LHCN-M2 (cell line): ENCODE data around the gene KCNMA1. TPM values are rescaled to one million over a fixed set of nuclear protein-coding genes. Genes with fewer than 3 reads are reported as not detected.

Source experiments
- DNase-seq: peaks from one replicate; pipeline ENCODE4 v3.0.0-alpha.2; 2012; ENCODE audit warnings: low read depth
- total RNA-seq: library from RNA; depleted of rRNA; stranded (reverse); fragments of >200 nt; gene quantifications from 2 replicates; pipeline ENCODE4 v1.2.3, GENCODE V29; 2014

The KCNMA1 gene
- total RNA-seq, 1 experiment from 2014 or later = 28.6 TPM

DNA sequence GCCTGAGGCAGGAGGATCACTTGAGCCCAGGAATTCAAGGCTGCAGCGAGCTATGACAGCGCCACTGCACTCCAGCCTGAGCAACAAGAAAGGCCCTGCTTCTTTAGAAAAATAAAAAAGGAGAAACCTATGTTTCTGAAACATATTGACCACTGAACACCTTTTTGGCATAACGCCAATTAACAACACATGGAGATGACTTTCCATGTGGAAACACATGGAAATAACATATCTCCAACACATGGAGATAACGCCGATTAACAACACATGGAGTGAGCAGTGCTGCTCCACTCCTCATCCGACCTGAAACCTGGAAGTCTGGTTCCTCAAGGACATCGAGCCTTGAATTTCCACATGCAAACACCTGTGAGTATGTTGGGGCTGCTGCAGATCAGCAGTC, 126.9 kb downstream of the KCNMA1 start:
- DNase-seq = no peak

DNA sequence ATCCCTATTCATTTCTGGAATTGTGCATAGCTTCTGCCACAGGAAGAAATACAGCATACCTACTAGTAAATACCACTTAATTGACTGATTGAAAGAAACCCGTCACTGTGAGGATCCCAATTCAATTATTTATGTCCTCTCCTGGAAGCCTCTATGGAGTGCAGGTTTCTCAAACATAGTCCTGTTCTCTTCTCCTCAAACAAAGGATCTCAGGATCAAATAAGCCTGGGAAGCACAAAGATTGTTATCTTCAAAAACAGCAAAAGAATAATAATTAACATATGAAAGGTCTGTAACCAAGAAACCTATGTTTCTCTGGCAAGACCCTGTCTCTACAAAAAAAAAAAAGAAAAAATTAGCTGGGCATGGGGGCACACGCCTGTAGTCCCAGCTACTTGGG, 127.3 kb downstream of the KCNMA1 start:
- DNase-seq = no peak

DNA sequence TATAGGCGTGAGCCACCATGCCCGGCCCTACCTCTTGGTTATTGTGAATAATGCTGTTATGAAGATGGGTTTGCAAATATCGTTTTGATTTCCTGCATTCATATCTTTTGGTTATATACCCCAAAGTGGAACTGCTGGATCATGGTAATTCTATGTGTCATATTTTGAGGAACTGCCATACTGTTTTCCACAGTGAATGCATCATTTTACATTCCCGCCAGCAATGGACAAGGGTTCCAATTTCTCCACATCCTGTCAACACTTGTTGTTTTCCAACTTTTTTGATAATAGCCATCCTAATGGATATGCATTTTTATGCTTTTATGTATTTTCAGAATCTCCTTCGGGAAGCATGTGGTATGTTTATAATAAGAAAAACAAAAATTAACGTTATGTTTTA, 128.2 kb downstream of the KCNMA1 start:
- no peak for DNase-seq

DNA sequence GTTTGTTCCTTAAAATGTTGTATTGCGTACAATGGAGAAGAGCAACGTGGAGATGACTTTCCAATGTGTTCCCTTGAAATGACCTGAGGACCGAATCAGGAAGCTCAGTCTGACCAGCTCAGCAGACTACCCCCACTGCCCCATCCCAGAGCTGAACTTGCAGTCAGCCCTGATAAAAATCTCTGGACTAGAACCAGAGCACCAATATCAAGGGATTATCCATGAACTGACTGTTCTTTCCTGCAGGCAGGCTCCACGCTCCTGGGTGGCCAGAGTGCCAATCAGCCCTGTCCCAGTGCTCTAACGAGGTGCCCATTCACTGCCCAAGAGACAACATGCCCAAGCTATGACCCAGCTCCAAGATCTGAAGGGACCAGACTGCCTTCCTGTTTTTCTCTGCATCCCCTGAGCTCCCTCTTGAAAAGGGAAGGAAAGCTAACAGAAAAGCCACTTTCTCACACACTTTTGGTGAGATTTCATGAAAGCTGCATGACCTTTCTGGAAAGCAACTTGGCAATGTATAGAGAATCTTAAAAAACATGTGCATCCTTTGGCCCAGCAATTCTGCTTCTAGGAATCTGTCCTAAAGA, 130.2 kb downstream of the KCNMA1 start:
- DNase-seq = no peak

DNA sequence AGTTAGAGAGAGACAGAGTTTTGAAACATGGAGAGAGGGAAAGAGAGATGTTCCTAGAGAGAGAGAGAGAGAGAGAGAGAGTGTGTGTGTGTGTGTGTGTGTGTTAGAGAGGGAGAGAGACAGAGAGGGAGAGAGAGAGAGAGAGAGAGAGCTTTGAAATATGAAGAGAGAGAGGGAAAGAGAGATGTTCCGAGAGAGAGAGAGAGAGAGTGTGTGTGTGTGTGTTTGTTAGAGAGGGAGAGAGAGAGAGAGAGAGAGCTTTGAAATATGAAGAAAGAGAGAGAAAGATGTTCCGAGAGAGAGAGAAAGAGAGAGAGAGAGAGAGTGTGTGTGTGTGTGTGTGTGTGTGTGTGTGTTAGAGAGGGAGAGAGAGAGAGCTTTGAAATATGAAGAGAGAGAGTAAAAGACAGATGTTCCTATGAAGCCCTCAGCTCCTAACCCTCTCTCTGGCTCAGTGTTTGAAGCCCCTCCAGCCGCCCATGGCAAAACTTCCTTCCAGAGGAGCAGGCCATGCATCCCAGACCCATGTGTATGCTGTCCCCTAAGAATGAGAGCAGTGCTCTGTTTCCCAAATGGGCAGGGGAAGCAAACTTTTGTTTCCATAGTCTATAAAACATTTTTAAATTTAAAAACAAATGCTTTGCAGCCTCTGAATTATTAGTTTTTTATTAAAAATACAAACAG, 130.9 kb downstream of the KCNMA1 start:
- peak; percentile 63 for DNase-seq

DNA sequence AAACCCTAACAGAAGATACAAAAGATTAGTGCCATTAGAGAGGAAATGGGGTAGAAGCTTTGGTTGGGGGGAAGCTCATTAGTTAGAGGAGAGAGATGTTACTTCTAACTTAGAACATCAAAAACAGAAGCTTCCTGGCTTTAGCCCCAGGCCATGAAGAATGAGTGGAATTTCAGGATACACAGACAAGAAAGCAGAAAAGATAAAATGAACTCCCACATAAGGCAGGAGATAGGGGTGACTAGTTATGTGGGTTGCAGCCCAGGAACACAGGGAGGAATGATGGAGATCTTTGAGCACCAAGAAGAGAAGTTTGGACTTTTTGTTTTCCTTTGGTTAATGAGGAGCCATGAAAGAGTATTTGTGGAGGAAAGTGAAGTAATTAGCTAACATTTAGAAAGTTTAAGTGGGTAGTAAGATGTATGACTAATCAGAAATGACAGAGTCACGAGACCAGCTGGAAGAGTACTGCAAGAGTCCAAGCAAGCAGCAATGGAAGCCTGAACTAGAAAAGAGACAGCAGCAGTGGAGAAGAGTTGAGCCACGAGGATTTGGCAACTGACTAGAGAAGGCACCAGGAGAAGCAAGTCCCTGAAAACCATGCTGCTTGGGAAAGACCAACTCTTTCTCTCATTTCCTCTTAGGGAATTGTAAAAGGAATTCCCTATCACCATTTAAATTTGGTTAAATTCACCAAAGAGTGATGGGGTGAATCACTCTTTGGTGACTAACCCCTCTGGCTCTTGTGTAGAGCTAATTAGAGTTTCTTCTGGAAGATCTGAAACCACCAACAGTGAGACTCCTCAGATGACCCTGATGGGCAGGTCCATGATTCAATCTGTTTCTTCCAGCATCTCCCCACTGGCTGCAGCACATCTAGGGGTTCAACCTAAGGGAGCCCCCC, 131.9 kb downstream of the KCNMA1 start:
- peak; percentile 95 for DNase-seq

DNA sequence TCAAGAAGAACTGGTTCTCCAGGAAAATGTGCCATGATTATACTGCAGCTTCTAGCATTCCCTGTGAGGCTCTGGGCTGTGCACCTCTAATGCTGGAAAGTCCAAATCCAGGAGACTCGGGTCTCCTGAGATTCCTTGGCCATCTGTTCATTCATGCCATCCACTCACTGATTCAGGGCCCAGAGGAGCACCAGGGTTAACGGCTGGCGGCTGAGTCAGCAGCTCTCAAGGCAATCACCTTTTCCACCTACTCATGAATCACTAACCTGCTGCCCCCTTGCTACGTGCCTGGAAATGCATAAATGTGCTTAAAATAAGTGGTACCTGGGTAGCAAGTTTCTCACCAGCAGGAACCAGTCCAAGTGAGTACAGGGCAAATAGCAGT, 132.7 kb downstream of the KCNMA1 start:
- peak; percentile 84 for DNase-seq

DNA sequence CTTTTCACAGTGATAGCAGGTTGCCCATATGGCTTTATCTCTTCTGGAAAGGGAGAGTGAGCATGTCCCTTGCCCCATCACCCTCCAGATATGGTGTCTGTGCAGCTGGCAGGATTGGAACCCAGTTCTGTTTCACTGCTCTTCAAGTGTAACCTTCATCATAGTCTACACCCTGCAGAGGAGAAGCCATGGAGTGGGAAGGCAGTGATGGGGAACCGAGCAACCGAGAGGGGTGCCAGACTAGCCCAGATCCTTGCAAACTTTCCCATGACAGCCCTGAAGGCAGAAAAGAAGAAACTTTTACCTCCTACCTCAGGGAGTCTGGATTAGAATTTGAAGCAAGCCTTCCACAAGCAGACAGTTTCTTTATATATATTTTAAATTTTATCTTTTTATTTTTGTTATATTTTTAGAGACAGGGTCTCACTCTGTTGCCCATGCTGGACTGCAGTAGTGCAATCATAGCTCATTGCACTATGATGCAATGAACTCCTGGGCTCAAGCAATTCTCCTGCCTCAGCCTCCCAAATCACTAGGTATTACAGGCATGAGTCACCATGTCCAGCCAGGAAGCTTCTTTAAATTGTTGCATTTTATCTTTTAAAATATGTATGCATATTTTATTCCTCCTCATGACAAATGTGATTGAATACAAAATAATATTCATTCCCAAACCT, 133.3 kb downstream of the KCNMA1 start:
- no peak for DNase-seq

DNA sequence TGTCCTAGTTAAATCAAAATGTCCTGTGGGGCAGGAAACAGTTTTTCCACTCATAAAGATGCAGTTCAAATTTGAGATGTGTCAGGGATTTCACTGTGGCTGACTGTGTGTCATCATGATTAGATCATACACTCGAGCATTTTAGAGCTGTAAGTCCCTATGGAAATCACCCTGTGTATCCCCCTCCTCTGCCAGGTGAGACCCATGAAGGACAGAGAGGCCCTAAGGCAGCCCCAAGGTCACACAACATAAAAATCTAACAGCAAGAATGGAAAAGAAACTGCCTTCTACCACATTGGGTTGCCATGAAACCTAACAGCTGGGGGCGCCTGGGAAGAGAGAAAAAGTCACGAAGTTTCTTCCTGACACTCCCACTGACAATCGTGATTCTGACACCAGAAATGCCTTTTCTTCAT, 135.8 kb downstream of the KCNMA1 start:
- peak; percentile 40 for DNase-seq

DNA sequence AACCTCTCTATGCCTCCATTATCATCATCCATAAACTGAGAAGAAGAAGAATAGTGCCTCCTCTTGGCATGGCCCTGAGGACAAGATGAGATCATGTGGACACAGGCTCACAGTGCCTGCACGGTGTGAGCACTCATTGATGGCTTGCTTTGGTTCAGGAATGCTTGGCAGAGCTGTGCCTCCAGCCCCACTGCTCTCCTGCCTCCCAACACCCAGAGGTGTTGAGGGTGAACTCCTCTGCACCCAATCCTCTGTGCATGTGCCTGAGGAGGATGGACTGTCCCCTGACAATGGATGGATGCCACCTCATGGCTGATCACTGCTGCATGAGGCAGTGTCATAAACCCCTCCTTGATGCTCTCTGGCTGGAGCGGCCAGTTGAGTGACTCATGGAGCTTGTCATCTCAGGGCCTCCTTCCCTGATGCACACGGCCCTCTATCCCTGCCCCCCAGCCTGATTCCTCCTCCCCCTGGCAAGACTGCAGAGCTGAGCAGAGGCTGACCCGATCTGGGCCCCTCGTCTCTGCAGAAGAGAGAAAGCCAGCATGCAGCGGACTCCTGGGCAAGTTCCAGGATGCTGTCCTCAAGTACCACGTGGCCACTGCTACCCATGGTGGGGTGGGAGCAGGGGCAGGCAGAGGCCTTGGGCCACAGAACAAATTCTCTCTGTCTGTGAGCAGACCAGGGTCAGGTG, 136.3 kb downstream of the KCNMA1 start:
- DNase-seq = peak; percentile 90

DNA sequence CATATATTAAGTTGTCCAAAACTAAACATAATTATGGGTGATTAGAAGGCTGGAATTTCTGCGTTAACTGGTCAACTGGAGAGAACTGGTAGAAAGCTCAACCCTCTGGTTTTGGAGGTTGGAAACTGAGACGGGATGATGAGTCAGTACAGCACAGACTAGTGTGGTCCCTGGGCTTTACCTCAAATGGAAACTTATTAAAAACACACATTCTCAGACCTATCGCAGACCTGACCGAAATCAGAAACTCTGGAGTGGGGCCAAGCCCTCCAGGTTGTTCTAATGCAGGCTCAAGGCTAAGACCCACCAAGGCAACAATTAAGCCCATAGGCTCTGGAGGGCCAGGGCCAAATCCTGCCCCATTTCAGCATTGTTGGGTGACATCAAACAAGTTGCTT, 136.9 kb downstream of the KCNMA1 start:
- DNase-seq = peak; percentile 38

DNA sequence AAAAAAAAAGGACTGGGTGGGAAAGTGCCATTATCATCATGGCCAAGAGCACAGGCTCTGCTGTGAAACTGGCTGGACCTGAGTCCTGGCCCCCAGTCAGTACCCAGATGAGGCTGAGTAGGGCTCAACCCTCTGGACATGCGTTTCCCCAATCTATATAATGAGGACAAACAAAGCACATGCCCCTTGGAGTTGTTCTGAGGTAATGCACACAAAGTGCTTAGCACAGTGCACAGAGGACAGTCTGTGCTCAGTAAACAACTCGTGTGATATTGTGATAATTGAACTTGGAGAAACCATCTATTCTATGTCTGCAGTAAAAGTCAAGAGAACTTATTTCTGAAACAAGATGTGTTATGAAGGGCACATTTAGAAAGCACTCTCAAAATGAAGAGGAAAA, 138.8 kb downstream of the KCNMA1 start:
- no peak for DNase-seq

DNA sequence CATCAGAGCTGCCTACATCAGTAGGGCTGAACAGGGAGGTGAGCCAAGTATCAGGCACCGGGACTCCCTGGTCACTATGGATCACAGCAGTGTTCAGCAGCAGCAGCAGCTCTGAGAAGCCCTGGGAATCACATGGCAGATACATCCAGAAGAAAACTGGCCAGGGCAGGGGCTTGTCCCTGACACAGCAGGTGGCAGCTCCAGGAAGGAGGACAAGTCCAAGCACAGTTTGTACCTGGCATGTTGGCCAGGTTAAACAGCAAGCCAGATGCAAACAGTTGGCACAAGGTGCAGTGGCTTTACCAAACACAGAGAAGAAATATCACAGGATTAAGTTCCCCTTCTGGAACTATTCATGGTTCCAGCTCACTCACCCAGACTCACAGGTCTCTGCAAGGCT, 139.4 kb downstream of the KCNMA1 start:
- DNase-seq = no peak

DNA sequence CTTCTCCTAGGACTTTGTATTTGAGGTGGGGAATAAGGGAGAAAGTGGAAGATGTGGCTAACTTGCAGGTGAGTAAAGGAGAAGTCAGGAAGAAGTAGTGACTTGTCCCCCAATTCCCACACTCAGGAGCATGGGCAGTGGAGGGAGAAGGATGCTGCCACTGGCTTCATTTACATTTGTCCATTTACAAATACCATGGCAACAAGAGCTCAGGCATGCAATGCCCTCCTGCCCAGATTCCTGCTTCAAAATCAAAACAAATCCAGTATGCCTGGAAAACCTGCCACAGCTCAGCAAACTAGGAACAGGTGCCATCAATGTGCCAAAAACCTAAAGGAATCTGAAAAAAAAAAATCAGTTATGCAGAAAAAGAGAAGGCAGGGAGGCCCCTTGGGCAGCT, 139.9 kb downstream of the KCNMA1 start:
- no peak for DNase-seq

DNA sequence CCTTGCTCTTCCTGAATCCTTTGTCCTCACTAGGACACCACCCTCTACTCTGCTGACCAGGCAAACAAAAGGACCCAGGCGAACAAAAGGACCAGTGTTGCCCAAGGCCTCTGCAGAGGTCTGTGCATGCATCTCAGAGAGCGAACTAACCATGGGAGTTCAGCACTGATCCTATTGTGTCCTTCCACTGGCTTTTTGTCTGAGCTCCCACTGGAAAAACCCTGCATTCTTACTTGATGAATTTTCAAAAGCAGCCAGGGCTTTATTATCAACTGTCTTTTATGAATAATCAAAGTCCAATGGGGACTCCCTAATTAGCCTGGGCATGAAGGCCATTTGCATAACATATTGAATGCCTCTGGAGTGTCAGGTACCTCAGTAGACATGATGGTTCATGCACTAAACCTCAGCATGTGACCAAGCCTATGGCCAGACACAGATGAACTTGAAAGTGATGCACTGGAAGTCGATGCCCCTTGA, 140.6 kb downstream of the KCNMA1 start:
- DNase-seq = no peak

DNA sequence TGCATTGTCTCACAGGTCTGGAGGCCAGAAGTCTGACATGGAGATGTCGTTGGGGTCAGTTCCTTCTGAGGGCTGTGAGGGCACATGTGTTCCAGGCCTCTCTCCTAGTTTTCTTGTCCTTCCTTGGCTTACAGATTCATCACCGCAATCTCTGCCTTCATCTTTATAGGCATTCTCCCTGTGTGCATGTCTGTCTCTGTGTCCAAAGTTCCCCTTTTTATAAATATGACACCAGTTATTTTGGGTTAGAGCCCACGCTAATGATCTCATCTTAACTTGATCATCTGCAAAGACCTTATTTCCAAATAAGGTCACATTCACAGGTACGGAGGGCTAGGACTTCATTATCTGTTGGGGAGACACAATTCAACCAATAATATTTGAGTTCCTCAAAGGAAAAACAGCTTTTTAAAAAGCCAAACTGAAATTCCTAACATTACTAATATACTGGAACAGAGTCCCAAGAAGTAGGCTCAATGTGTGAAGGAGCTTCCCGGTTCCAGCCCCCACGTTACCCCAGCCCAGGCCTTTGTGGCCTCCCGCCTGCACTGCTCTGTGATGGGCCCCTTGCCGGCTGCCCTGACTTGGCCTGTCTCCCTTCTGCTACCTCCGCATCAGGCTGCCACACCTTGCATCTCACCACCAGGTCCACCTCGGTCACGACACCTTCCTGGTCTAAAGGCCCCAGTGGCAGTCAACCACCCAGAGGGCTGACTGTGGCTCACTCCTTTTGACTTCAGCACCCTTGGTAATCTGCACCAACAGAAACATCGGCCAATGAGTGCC, 142.7 kb downstream of the KCNMA1 start:
- DNase-seq = no peak

DNA sequence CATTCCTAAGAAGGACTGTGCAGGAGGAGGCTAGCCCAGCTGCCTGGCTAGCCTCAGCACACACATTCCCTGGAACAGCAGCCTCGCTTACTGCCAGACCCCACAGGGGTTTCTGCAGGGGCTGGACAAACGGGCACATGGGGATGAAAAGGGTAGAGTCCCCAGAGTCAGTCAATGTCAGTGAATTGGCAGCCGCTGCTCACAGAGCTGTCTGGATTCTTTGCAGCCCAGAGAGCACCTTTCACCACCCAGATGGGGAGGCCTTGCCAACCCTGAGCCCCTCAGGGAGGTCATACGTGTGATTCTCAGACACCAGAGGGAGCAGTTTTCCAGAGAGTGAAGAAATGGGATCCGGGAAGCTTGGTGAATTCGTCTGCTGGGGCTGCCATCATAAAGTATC, 143.3 kb downstream of the KCNMA1 start:
- peak; percentile 55 for DNase-seq

DNA sequence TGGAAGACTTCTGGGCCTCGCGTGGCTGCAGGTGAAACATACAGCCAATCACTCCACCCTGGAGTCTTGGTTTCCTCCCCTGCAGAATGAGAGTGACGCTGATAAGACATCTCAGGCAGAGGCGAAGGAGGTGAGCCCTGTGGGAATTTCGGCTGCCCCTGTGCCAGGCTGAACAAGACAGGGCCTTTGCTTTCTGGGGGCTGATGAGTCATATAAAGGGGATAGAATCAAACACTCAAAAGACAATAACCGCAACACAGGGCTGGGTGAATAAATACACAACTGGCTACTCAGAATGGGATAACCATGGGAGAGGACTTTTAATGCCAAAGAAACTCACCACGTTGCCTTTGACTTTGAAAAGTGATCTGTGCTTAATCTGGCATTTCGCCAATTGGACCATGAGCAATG, 143.8 kb downstream of the KCNMA1 start:
- DNase-seq = no peak

DNA sequence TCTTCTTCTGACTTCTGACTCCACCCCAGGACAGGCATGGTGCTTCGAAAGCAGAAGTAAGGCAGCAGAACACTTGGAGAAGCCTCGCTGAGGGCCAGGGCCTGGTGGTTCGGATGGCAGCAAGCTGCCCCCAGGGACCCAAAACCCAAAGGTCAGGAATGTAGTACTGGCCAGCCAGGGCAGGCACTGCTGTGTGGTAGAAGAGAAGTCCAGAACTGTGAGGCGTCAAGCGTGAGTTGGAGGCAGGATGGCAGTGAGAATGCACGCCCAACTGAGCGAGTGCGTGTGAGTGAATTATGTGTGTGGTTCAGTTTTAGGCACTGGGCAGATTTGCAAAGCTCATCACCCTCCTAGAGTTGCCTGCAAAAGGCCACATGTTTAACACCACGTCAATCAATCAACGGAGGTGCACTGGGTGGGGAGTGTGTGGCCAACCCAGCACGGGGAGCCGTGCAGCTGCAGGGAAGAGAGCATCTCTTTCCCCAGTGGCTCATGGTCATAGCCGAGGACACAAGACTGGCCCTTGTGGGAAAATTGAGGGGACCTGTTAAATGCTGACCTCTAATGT, 144.3 kb downstream of the KCNMA1 start:
- DNase-seq = no peak

DNA sequence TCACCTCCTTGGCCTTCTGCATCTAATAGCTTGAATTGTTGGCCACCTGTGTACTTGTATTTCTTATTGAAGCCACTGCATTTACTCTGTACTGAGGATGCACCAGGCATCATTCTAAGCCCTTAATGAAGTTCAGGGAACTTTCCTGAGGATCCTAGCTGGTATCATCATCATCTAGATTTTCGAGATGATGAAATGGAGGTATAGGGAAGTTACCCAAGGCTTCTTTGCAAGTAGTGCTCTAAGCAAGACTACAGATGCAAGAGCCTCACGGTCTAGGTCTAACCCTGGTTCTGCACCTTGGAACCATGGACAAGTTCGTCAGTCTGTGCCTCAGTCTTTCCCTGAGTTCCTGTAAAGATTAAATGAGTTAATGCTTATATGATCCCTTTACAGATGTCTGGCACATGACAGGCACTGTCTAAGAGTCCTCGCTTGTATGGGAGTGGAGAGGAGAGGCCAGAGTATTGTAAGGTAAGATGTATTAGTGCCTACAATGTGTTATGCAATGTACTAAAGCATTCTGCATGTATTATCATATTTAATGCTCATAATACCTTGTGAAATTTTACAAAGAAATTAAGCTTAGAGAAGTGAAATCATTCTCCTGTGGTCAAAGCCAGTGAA, 145.1 kb downstream of the KCNMA1 start:
- DNase-seq = no peak
